Endothelial cell of umbilical vein (primary cell): ENCODE results near the gene COL15A1. TPM values are rescaled to one million over a fixed set of nuclear protein-coding genes. Genes with fewer than 3 reads are reported as not detected.

Experiments used
- BruUV-seq: library from RNA; stranded (reverse); fragments of 400-500 nt; replicated peaks from 2 replicates; lab custom pipeline; 2021; lab: Mats Ljungman, UMichigan
- CTCF ChIA-PET: fragments of 300-600, 350-600 bp; sonication (Branson Sonifier 250); formaldehyde crosslinking; loops from one replicate; lab custom pipeline; 2021; ENCODE audit warnings: antibody characterized with exemption, inconsistent platforms; lab: Charles Lee
- POLR2A ChIA-PET: fragments of 300-600, 350-600 bp; sonication (Branson Sonifier 250); formaldehyde crosslinking; loops from one replicate; lab custom pipeline; 2021; ENCODE audit warnings: antibody characterized with exemption, inconsistent platforms; lab: Charles Lee
- DNase-seq: peaks from one replicate; pipeline ENCODE4 v3.0.0-alpha.2; 2011; ENCODE audit warnings: low read depth, low spot score
- FAIRE-seq: peaks from 2 replicates; lab custom pipeline; 2011; peaks lifted over from hg19 to GRCh38; lab: Jason Lieb, UNC
- H2AFZ ChIP-seq: 2 replicates; pipeline ENCODE4 v1.6.0; 2012; ENCODE audit warnings: low read depth, low read length, control low read depth, inconsistent platforms
- H3K27ac ChIP-seq: 2 replicates; pipeline ENCODE4 v1.5.1; 2011; ENCODE audit warnings: low read depth, mild to moderate bottlenecking, control low read depth, low read length, moderate library complexity; ENCODE audit not compliant: insufficient read depth
- H3K27me3 ChIP-seq, 2 experiments: 2 replicates each; pipeline versions ENCODE4 v1.6.0 to v1.6.1; 2011; ENCODE audit warnings: low read length in 2 of 2, mixed read lengths in 1 of 2; ENCODE audit not compliant: control insufficient read depth in 2 of 2, insufficient read depth in 2 of 2
- H3K36me3 ChIP-seq, 2 experiments: 2 replicates in 1 of 2; 3 replicates in 1 of 2; pipeline ENCODE4 v1.5.1; 2011; ENCODE audit warnings: low read length in 2 of 2, mild to moderate bottlenecking in 1 of 2, moderate library complexity in 1 of 2; ENCODE audit not compliant: control insufficient read depth in 2 of 2, insufficient read depth in 2 of 2; ENCODE audit errors: extremely low read depth in 1 of 2
- H3K4me1 ChIP-seq: 3 replicates; pipeline ENCODE4 v1.5.1; 2011; ENCODE audit warnings: mild to moderate bottlenecking, low read length; ENCODE audit not compliant: control insufficient read depth, insufficient read depth; ENCODE audit errors: extremely low read depth
- H3K4me2 ChIP-seq: 2 replicates; pipeline ENCODE4 v1.6.1; 2011; ENCODE audit warnings: low read length, control low read depth, mixed read lengths; ENCODE audit not compliant: insufficient read depth
- H3K4me3 ChIP-seq, 3 experiments: fragments of 200-600 bp in 1 of 3; sonication (generic), shearing (Covaris generic) in 1 of 3; replicated peaks in 1 of 3; 2 replicates each; pipeline ENCODE4 v1.5.1; 2011 to 2016; ENCODE audit warnings: control low read depth in 3 of 3, low read length in 3 of 3, mild to moderate bottlenecking in 2 of 3, inconsistent platforms in 1 of 3, low read depth in 1 of 3, moderate library complexity in 1 of 3; ENCODE audit not compliant: insufficient read depth in 1 of 3
- H3K79me2 ChIP-seq: 2 replicates; pipeline ENCODE4 v1.6.0; 2012; ENCODE audit warnings: low read length, inconsistent platforms; ENCODE audit not compliant: control insufficient read depth, insufficient read depth
- H3K9ac ChIP-seq: replicated peaks from 2 replicates; pipeline ENCODE3; 2011; ENCODE audit warnings: low read length, control low read depth; ENCODE audit not compliant: insufficient read depth; ENCODE audit errors: extremely low read depth
- H3K9me1 ChIP-seq: replicated peaks from 3 replicates; pipeline ENCODE4 v1.6.0; 2011; ENCODE audit warnings: mild to moderate bottlenecking, low read length; ENCODE audit not compliant: control insufficient read depth, insufficient read depth; ENCODE audit errors: extremely low read depth
- H3K9me3 ChIP-seq: replicated peaks from 2 replicates; pipeline ENCODE4 v1.5.1; 2012; ENCODE audit warnings: low read length, inconsistent platforms; ENCODE audit not compliant: control insufficient read depth, insufficient read depth
- H4K20me1 ChIP-seq: replicated peaks from 2 replicates; pipeline ENCODE3; 2011; ENCODE audit warnings: mild to moderate bottlenecking, low read length; ENCODE audit not compliant: control insufficient read depth, insufficient read depth; ENCODE audit errors: extremely low read depth
- EZH2 ChIP-seq: IDR thresholded peaks from 2 replicates; pipeline ENCODE4 v1.6.1; 2012; ENCODE audit warnings: borderline replicate concordance, low read depth, mild to moderate bottlenecking, moderate library complexity, low read length, inconsistent platforms; ENCODE audit not compliant: severe bottlenecking
- FOS ChIP-seq: IDR thresholded peaks from 2 replicates; pipeline ENCODE4 v1.6.1; 2011; ENCODE audit warnings: mild to moderate bottlenecking, low read length, moderate library complexity, borderline replicate concordance; ENCODE audit not compliant: insufficient read depth
- GATA2 ChIP-seq: IDR thresholded peaks from 2 replicates; pipeline ENCODE4 v1.7.0; 2011; ENCODE audit warnings: low read depth, mild to moderate bottlenecking, moderate library complexity, mixed read lengths, low read length; ENCODE audit not compliant: insufficient read length, insufficient read depth
- JUN ChIP-seq: IDR thresholded peaks from 2 replicates; pipeline ENCODE4 v1.6.1; 2011; ENCODE audit warnings: borderline replicate concordance, low read depth; ENCODE audit not compliant: insufficient read length, insufficient read depth
- MAX ChIP-seq: IDR thresholded peaks from 2 replicates; pipeline ENCODE4 v1.6.1; 2011; ENCODE audit not compliant: insufficient read depth, insufficient read length
- MYC ChIP-seq: IDR thresholded peaks from one replicate; pipeline ENCODE4 v1.6.1; 2011; ENCODE audit warnings: mild to moderate bottlenecking, low read depth, low read length
- POLR2A ChIP-seq: IDR thresholded peaks from 2 replicates; pipeline ENCODE4 v1.6.1; 2012; ENCODE audit warnings: low read depth, mild to moderate bottlenecking, control low read depth, low read length
- POLR2AphosphoS5 ChIP-seq: IDR thresholded peaks from 2 replicates; pipeline ENCODE4 v1.6.1; 2012; ENCODE audit warnings: low read depth, mild to moderate bottlenecking, control low read depth, low read length, moderate library complexity; ENCODE audit not compliant: insufficient read depth
- dilution Hi-C: fragments of 300-500 bp; cut with MboI; formaldehyde crosslinking; loops from one replicate; pipeline ENCODE4 v1.15.0; 2019; ENCODE audit warnings: low sequenced_read_pairs; ENCODE audit not compliant: extremely low pct_ligation_motif_present
- intact Hi-C: fragments of 100-400 bp; cut with micrococcal nuclease; formaldehyde crosslinking; loops from one replicate; pipeline ENCODE4 v1.10.0; 2022
- polyA plus RNA-seq, 4 experiments: library from polyadenylated mRNA; depleted of rRNA in 3 of 4; stranded (reverse) in 3 of 4; unstranded in 1 of 4; fragments of >200 nt; gene quantifications; 2 replicates each; pipeline versions ENCODE4 v1.2.1 to v1.2.3, GENCODE V29; 2011 to 2012; ENCODE audit warnings: missing spikeins in 1 of 4
- total RNA-seq: library from RNA; stranded (reverse); gene quantifications from 2 replicates; pipeline ENCODE4 v1.2.3, GENCODE V29; 2021
- TF ChIP-seq, protein P1 (sequence below), 2 donors: IDR thresholded peaks; 1 replicate in 1 of 2; 2 replicates in 1 of 2; pipeline ENCODE4 v1.5.1; 2011; ENCODE audit warnings: low read length in 2 of 2, mild to moderate bottlenecking in 2 of 2, moderate library complexity in 2 of 2, control low read depth in 1 of 2, inconsistent platforms in 1 of 2, low read depth in 1 of 2; ENCODE audit not compliant: insufficient read depth in 1 of 2; ENCODE audit errors: extremely low read depth in 1 of 2

The COL15A1 gene
- total and polyA plus RNA-seq, 2 donors (not counting 3 experiments of a cell fraction or from before 2014, with no cell fraction given) = not detected

GRCh38 chr9:98930792-98931191 is 12.9 kb upstream of the COL15A1 start:
- CTCF ChIA-PET = no interaction called here
- Histone ChIP-seq H3K27ac (no peak overlapping the region), H3K9me1 (no peaks in the 10 kb centered on the region), H3K4me2 (no peak overlapping the region), H4K20me1 (no peaks in the 10 kb centered on the region), H3K4me1 (no peaks in the 10 kb centered on the region), H3K36me3 (no peaks in the 10 kb centered on the region), H3K79me2 (no peaks in the 10 kb centered on the region), H2AFZ (no peak overlapping the region), H3K9me3 (no peaks in the 10 kb centered on the region), H3K9ac (no peak overlapping the region), H3K4me3 (no peak overlapping the region), H3K27me3 (no peaks in the 10 kb centered on the region)
- intact Hi-C loops = no loop called here
- TF ChIP-seq, protein P1, sequence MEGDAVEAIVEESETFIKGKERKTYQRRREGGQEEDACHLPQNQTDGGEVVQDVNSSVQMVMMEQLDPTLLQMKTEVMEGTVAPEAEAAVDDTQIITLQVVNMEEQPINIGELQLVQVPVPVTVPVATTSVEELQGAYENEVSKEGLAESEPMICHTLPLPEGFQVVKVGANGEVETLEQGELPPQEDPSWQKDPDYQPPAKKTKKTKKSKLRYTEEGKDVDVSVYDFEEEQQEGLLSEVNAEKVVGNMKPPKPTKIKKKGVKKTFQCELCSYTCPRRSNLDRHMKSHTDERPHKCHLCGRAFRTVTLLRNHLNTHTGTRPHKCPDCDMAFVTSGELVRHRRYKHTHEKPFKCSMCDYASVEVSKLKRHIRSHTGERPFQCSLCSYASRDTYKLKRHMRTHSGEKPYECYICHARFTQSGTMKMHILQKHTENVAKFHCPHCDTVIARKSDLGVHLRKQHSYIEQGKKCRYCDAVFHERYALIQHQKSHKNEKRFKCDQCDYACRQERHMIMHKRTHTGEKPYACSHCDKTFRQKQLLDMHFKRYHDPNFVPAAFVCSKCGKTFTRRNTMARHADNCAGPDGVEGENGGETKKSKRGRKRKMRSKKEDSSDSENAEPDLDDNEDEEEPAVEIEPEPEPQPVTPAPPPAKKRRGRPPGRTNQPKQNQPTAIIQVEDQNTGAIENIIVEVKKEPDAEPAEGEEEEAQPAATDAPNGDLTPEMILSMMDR (IDR thresholded peaks at IDR 0.05; ENCODE audit: extremely low read depth in 1 of 2, insufficient read depth in 1 of 2, low read depth in 1 of 2, low read length in 2 of 2) = no peak
- TF ChIP-seq POLR2AphosphoS5 (no peak), FOS (no peak), MAX (no peak), GATA2 (no peak), JUN (no peak), MYC (no peak), EZH2 (no peak), POLR2A (no peak)
- dilution Hi-C loops = no loop called here
- BruUV-seq = no TSS peak
- DNase-seq = no peak
- FAIRE-seq = no peak
- POLR2A ChIA-PET = no interaction called here
